Ovary (tissue), 3 donors: ENCODE measurements around the gene MIB1.

Source experiments
- EP300 ChIP-seq: sonication (generic); formaldehyde crosslinking; IDR thresholded peaks from one replicate; pipeline ENCODE4 v1.6.1; 2017; ENCODE audit warnings: antibody characterized with exemption
- TF ChIP-seq, protein P1 (sequence below), 3 donors: fragments of 450-650 bp in 2 of 3; fragments of 200-600 bp in 1 of 3; IDR thresholded peaks; one replicate each; pipeline versions ENCODE4 v1.5.1 to v1.8.0; 2016 to 2022; ENCODE audit warnings: antibody characterized with exemption in 3 of 3, mild to moderate bottlenecking in 1 of 3
- donor health status: DM: no; HTN: no; CAD: no.

DNA sequence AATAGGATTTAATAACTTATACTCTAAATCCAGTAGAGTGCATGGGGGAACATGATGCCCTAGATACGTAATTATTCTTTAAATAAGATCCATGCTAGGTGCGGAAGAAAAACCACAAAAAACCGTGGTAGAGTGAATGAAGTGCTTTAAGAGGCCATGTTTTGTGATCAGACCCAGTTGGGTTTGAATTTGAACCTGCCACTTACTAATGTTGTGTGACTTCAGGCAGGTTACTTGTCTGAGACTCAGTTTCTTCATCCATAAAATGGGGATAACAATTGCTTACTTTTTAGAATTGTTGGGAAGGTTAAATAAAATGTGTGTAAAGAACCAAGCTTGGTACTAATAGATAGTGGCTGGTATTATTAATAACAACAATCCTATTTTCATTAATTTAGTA lies 17.2 kb downstream of the MIB1 start:
- no peak for TF ChIP-seq EP300
- TF ChIP-seq, protein P1, sequence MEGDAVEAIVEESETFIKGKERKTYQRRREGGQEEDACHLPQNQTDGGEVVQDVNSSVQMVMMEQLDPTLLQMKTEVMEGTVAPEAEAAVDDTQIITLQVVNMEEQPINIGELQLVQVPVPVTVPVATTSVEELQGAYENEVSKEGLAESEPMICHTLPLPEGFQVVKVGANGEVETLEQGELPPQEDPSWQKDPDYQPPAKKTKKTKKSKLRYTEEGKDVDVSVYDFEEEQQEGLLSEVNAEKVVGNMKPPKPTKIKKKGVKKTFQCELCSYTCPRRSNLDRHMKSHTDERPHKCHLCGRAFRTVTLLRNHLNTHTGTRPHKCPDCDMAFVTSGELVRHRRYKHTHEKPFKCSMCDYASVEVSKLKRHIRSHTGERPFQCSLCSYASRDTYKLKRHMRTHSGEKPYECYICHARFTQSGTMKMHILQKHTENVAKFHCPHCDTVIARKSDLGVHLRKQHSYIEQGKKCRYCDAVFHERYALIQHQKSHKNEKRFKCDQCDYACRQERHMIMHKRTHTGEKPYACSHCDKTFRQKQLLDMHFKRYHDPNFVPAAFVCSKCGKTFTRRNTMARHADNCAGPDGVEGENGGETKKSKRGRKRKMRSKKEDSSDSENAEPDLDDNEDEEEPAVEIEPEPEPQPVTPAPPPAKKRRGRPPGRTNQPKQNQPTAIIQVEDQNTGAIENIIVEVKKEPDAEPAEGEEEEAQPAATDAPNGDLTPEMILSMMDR (IDR thresholded peaks at IDR 0.05), result no peak
